ENCODE measurements around the gene B4GALT4. TPM values are rescaled to one million over a fixed set of nuclear protein-coding genes. Genes with fewer than 3 reads are reported as not detected.

B4GALT4 gene
- polyA plus RNA-seq, 1 of the 3 experiments (the other 2 are of a cell fraction) = 15.7 TPM

DNA sequence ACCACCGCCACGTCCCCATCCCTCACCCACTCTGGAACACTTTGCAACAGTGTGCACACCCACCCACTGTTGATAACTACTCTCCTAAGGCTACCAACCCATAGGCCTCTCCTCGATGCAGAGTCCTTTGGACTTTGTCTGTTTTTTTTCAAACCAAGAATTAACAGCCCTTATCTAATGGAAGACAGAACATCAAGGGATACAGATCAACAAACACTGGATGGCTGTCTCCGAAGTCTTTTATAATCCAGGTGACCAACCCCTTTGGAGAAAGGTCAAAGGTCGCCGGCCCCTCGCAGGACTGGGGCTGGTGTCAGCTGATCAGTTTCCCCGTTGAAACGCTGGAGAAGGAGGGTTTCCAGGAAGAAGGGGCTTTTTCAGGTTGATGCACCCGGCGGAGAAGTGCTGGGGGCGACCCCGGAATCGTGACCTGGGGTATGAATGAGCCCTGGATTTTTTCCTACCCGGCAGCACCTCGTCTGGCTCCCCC, 532 bp downstream of the B4GALT4 start:
- no peaks in the 10 kb centered on the region for H3K9me3 ChIP-seq
- DNase-seq = no peak
- H2AFZ ChIP-seq (ENCODE audit: low read depth) = peak overlapping the region; percentile 93; the same call in 1 of the 2 replicates
- H3K79me2 ChIP-seq (ENCODE audit: insufficient read depth) = peaks cover 48% of the 10 kb centered on the region
- H3K9me2 ChIP-seq = no peaks in the 10 kb centered on the region; the same call in 1 of the 2 replicates
- 3% methylated on average over 7 of the region's 16 CpGs for WGBS (ENCODE audit: low lambda C conversion rate)
- H3K27ac ChIP-seq (ENCODE audit: low read depth in 2 of 2, low read length in 1 of 2) = peak overlapping the region; percentile 79 to 89
- peak overlapping the region; percentile 95 for H3K4me2 ChIP-seq
- H3K4me1 ChIP-seq (ENCODE audit: control insufficient read depth in 1 of 2, insufficient read depth in 2 of 2, low read depth in 1 of 2, low read length in 1 of 2) = peaks cover 3 to 8% of the 10 kb centered on the region in 2 experiments; a peak in 3 of 4 replicates
- H3K9ac ChIP-seq = peak overlapping the region; percentile 84
- ChIA-PET CTCF (interaction anchor here (0.7 to 3.0 kb wide), 9 partner anchors 9 to 440 kb away, joined by 3 to 18 read pairs (median 5); no protein-coding TSS in a partner anchor), POLR2A (interaction anchor here (0.9 to 1.3 kb wide), 4 partner anchors 23 to 259 kb away, joined by 3 read pairs; no protein-coding TSS in a partner anchor)
- no peaks in the 10 kb centered on the region; the same call in 1 of the 2 replicates for H4K20me1 ChIP-seq (ENCODE audit: insufficient read depth)
- peaks cover 28% of the 10 kb centered on the region for H3F3A ChIP-seq (replicated peaks; ENCODE audit: insufficient read depth)
- TF ChIP-seq NFIC (IDR thresholded peaks at IDR 0.05; ENCODE audit: borderline replicate concordance) (no peak), GATA2 (CRISPR knock-in tag; IDR thresholded peaks at IDR 0.05) (peak; percentile 36; the same call in 1 of the 2 replicates)
- TF ChIP-seq, protein P1, sequence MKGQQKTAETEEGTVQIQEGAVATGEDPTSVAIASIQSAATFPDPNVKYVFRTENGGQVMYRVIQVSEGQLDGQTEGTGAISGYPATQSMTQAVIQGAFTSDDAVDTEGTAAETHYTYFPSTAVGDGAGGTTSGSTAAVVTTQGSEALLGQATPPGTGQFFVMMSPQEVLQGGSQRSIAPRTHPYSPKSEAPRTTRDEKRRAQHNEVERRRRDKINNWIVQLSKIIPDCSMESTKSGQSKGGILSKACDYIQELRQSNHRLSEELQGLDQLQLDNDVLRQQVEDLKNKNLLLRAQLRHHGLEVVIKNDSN (IDR thresholded peaks at IDR 0.05; ENCODE audit: borderline replicate concordance, low read depth) = peak; percentile 52; the same call in 1 of the 2 replicates
- H3K4me3 ChIP-seq (ENCODE audit: low read depth in 2 of 2, low read length in 1 of 2) = peak overlapping the region; percentile 73 to 83
- no peaks in the 10 kb centered on the region for H3K27me3 ChIP-seq (ENCODE audit: insufficient read depth)
- H3K36me3 ChIP-seq (replicated peaks in 1 of 2; ENCODE audit: control insufficient read depth in 1 of 2, insufficient read depth in 2 of 2, low read length in 1 of 2) = peaks cover 21 to 22% of the 10 kb centered on the region in 2 experiments

GRCh38 chr3:119239206-119239820, 1.4 kb downstream of the B4GALT4 start:
- Histone ChIP-seq H3K9me2 (no peaks in the 10 kb centered on the region; the same call in 1 of the 2 replicates), H4K20me1 (ENCODE audit: insufficient read depth) (no peaks in the 10 kb centered on the region; the same call in 1 of the 2 replicates), H3K9me3 (no peaks in the 10 kb centered on the region), H3K4me2 (peak overlapping the region; percentile 95), H3K27ac (ENCODE audit: low read depth in 2 of 2, low read length in 1 of 2) (peak overlapping the region; percentile 79 to 89), H3K9ac (peak overlapping the region; percentile 84), H3F3A (replicated peaks; ENCODE audit: insufficient read depth) (peaks cover 35% of the 10 kb centered on the region), H3K27me3 (ENCODE audit: insufficient read depth) (no peaks in the 10 kb centered on the region), H3K4me3 (ENCODE audit: low read depth in 2 of 2, low read length in 1 of 2) (peak overlapping the region; percentile 73 to 83), H3K79me2 (ENCODE audit: insufficient read depth) (peaks cover 48% of the 10 kb centered on the region), H3K4me1 (ENCODE audit: control insufficient read depth in 1 of 2, insufficient read depth in 2 of 2, low read depth in 1 of 2, low read length in 1 of 2) (peaks cover 3 to 8% of the 10 kb centered on the region in 2 experiments; a peak in 3 of 4 replicates), H2AFZ (ENCODE audit: low read depth) (peak overlapping the region; percentile 12), H3K36me3 (replicated peaks in 1 of 2; ENCODE audit: control insufficient read depth in 1 of 2, insufficient read depth in 2 of 2, low read length in 1 of 2) (peaks cover 22 to 28% of the 10 kb centered on the region in 2 experiments)
- ChIA-PET CTCF (interaction anchor here (0.9 to 3.0 kb wide), 3 partner anchors 8 to 95 kb away, joined by 3 to 17 read pairs (median 3); no protein-coding TSS in a partner anchor), POLR2A (interaction anchor here (0.9 to 1.3 kb wide), 2 partner anchors 54 to 58 kb away, joined by 3 read pairs; no protein-coding TSS in a partner anchor)
- DNase-seq = no peak
- 40% methylated on average over 5 of the region's 5 CpGs for WGBS (ENCODE audit: low lambda C conversion rate)
- TF ChIP-seq FOXM1 (IDR thresholded peaks at IDR 0.05; ENCODE audit: low read depth) (no peak), JUND (IDR thresholded peaks at IDR 0.05) (no peak), RCOR1 (IDR thresholded peaks at IDR 0.05; ENCODE audit: low read length) (no peak), YY1 (IDR thresholded peaks at IDR 0.05; ENCODE audit: low read depth) (no peak), EZH2phosphoT487 (IDR thresholded peaks at IDR 0.05; ENCODE audit: borderline replicate concordance, low read depth) (no peak), TAF1 (IDR thresholded peaks at IDR 0.05; ENCODE audit: borderline replicate concordance, low read depth, low read length) (no peak), NFIC (IDR thresholded peaks at IDR 0.05; ENCODE audit: borderline replicate concordance) (no peak), GATA2 (CRISPR knock-in tag; IDR thresholded peaks at IDR 0.05) (no peak), SIN3A (IDR thresholded peaks at IDR 0.05; ENCODE audit: borderline replicate concordance, low read depth, low read length) (no peak), FOXJ3 (CRISPR knock-in tag; IDR thresholded peaks at IDR 0.05) (no peak), RAD21 (IDR thresholded peaks at IDR 0.05; ENCODE audit: low read length) (no peak), TCF12 (IDR thresholded peaks at IDR 0.05) (no peak), ELF1 (IDR thresholded peaks at IDR 0.05) (no peak)
- TF ChIP-seq, protein P2, sequence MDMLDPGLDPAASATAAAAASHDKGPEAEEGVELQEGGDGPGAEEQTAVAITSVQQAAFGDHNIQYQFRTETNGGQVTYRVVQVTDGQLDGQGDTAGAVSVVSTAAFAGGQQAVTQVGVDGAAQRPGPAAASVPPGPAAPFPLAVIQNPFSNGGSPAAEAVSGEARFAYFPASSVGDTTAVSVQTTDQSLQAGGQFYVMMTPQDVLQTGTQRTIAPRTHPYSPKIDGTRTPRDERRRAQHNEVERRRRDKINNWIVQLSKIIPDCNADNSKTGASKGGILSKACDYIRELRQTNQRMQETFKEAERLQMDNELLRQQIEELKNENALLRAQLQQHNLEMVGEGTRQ (IDR thresholded peaks at IDR 0.05; ENCODE audit: borderline replicate concordance, low read depth, low read length) = no peak
- TF ChIP-seq, protein P3, sequence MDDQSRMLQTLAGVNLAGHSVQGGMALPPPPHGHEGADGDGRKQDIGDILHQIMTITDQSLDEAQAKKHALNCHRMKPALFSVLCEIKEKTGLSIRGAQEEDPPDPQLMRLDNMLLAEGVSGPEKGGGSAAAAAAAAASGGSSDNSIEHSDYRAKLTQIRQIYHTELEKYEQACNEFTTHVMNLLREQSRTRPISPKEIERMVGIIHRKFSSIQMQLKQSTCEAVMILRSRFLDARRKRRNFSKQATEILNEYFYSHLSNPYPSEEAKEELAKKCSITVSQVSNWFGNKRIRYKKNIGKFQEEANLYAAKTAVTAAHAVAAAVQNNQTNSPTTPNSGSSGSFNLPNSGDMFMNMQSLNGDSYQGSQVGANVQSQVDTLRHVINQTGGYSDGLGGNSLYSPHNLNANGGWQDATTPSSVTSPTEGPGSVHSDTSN (IDR thresholded peaks at IDR 0.05) = no peak
